GM18861 (cell line): ENCODE data around the gene SLC25A29.

ENCODE experiments used
- ATAC-seq: cut with Tn5 transposase; IDR thresholded peaks from one replicate; pipeline ENCODE4 v1.9.1; 2021; ENCODE audit not compliant: unreplicated experiment

SLC25A29 gene

GRCh38 chr14:100282766-100283419, 23.4 kb downstream of the SLC25A29 start:
- no peak for ATAC-seq

- ATAC-seq, result no peak
Observed at GRCh38 chr14:100282083-100282350, 24.2 kb downstream of the SLC25A29 start.

- ATAC-seq, result no peak
Observed at GRCh38 chr14:100281286-100282082, 24.8 kb downstream of the SLC25A29 start.

- ATAC-seq, result no peak
Observed at GRCh38 chr14:100279563-100279962, 26.7 kb downstream of the SLC25A29 start.

- no peak for ATAC-seq
Observed at GRCh38 chr14:100279133-100279532, 27.1 kb downstream of the SLC25A29 start.

- no peak for ATAC-seq
Observed at GRCh38 chr14:100278702-100279101, 27.5 kb downstream of the SLC25A29 start.

GRCh38 chr14:100275214-100275613, 31.0 kb downstream of the SLC25A29 start:
- ATAC-seq, result no peak

GRCh38 chr14:100274250-100274649, 32.0 kb downstream of the SLC25A29 start:
- ATAC-seq, result no peak

- no peak for ATAC-seq
Observed at GRCh38 chr14:100271247-100271939, 34.9 kb downstream of the SLC25A29 start.

GRCh38 chr14:100268591-100269207, 37.5 kb downstream of the SLC25A29 start:
- no peak for ATAC-seq

- ATAC-seq, result no peak
Observed at GRCh38 chr14:100267990-100268389, 38.3 kb downstream of the SLC25A29 start.

GRCh38 chr14:100263141-100263540, 43.1 kb downstream of the SLC25A29 start:
- no peak for ATAC-seq

GRCh38 chr14:100262545-100262944, 43.7 kb downstream of the SLC25A29 start:
- ATAC-seq, result no peak

- ATAC-seq, result no peak
Observed at GRCh38 chr14:100261621-100262020, 44.6 kb downstream of the SLC25A29 start.

GRCh38 chr14:100256339-100256895, 49.8 kb downstream of the SLC25A29 start:
- peak; percentile 69 for ATAC-seq

GRCh38 chr14:100252684-100253083, 53.6 kb downstream of the SLC25A29 start:
- no peak for ATAC-seq

GRCh38 chr14:100250732-100251465, 55.3 kb downstream of the SLC25A29 start:
- ATAC-seq, result no peak

- ATAC-seq, result no peak
Observed at GRCh38 chr14:100246809-100247428, 59.3 kb downstream of the SLC25A29 start.

- no peak for ATAC-seq
Observed at GRCh38 chr14:100243020-100243419, 63.2 kb downstream of the SLC25A29 start.

- ATAC-seq, result no peak
Observed at GRCh38 chr14:100241279-100241678, 65.0 kb downstream of the SLC25A29 start.
